Ecto neural progenitor cell (in vitro differentiated cells): ENCODE results near the gene MEIS2.

Experiments
- DNase-seq: peaks from one replicate; pipeline ENCODE4 v3.0.0-alpha.2; 2018; ENCODE audit warnings: low spot score

MEIS2 gene

GRCh38 chr15:37075777-37076176, 24.6 kb downstream of the MEIS2 start:
- DNase-seq = no peak

- no peak for DNase-seq
These were observed 28.2 kb downstream of the MEIS2 start for GRCh38 chr15:37072181-37072580.

GRCh38 chr15:37071134-37071533, 29.2 kb downstream of the MEIS2 start:
- no peak for DNase-seq

- DNase-seq = no peak
These were observed 29.7 kb downstream of the MEIS2 start for GRCh38 chr15:37070686-37071085.

- DNase-seq = no peak
These were observed 38.4 kb downstream of the MEIS2 start for GRCh38 chr15:37061996-37062395.

- DNase-seq = no peak
These were observed 41.3 kb downstream of the MEIS2 start for GRCh38 chr15:37059086-37059485.

- no peak for DNase-seq
These were observed 41.9 kb downstream of the MEIS2 start for GRCh38 chr15:37058316-37058985.

GRCh38 chr15:37057831-37058230, 42.5 kb downstream of the MEIS2 start:
- no peak for DNase-seq

- DNase-seq = no peak
These were observed 43.1 kb downstream of the MEIS2 start for GRCh38 chr15:37057256-37057655.

GRCh38 chr15:37056177-37057121, 43.9 kb downstream of the MEIS2 start:
- no peak for DNase-seq

GRCh38 chr15:37055481-37055880, 44.9 kb downstream of the MEIS2 start:
- no peak for DNase-seq

GRCh38 chr15:37054336-37054735, 46.0 kb downstream of the MEIS2 start:
- DNase-seq = no peak

GRCh38 chr15:37053166-37053565, 47.2 kb downstream of the MEIS2 start:
- no peak for DNase-seq

- no peak for DNase-seq
These were observed 50.0 kb downstream of the MEIS2 start for GRCh38 chr15:37050345-37050744.

- DNase-seq = no peak
These were observed 53.3 kb downstream of the MEIS2 start for GRCh38 chr15:37046876-37047614.

GRCh38 chr15:37045859-37046740, 54.2 kb downstream of the MEIS2 start:
- DNase-seq = peak; percentile 76

- DNase-seq = no peak
These were observed 55.3 kb downstream of the MEIS2 start for GRCh38 chr15:37044915-37045648.

GRCh38 chr15:37041836-37042235, 58.5 kb downstream of the MEIS2 start:
- DNase-seq = no peak

- no peak for DNase-seq
These were observed 59.3 kb downstream of the MEIS2 start for GRCh38 chr15:37041042-37041441.

GRCh38 chr15:37040072-37040742, 60.1 kb downstream of the MEIS2 start:
- no peak for DNase-seq
